HepG2 (cell line): ENCODE measurements around the gene FAF1. TPM values are rescaled to one million over a fixed set of nuclear protein-coding genes. Genes with fewer than 3 reads are reported as not detected.

Experiments used
- ATAC-seq: fragments of 200-7000 bp; cut with Tn5 transposase; 3 replicates; pipeline ENCODE4 v1.9.1; 2020; ENCODE audit warnings: mild to moderate bottlenecking, moderate library complexity
- BruUV-seq: library from RNA; stranded (reverse); fragments of 400-500 nt; replicated peaks from 2 replicates; lab custom pipeline; 2021; lab: Mats Ljungman, UMichigan
- CTCF ChIA-PET: fragments of 300-600 bp; formaldehyde crosslinking; extraction: SDS; loops from one replicate; lab custom pipeline; 2021; ENCODE audit warnings: low total read pairs, inconsistent platforms, low intra/inter-chr PET ratio; lab: Yijun Ruan, JAX
- POLR2A ChIA-PET: fragments of 350-600 bp; sonication (Branson Sonifier 250); formaldehyde crosslinking; loops from one replicate; lab custom pipeline; 2020; ENCODE audit warnings: antibody characterized with exemption, inconsistent platforms; lab: Yijun Ruan, JAX
- DNase-seq: peaks from one replicate; pipeline ENCODE4 v3.0.0-alpha.2; 2015; ENCODE audit warnings: low spot score
- FAIRE-seq: peaks from 3 replicates; lab custom pipeline; 2011; peaks lifted over from hg19 to GRCh38; lab: Jason Lieb, UNC
- H2AFZ ChIP-seq: one replicate; pipeline ENCODE4 v1.6.1; 2011; ENCODE audit warnings: low read length, inconsistent platforms
- H3K27ac ChIP-seq: fragments of 300-600 bp; 3 replicates; pipeline ENCODE4 v1.8.0; 2011; ENCODE audit warnings: mixed run types, mild to moderate bottlenecking, mixed read lengths, low read length, inconsistent platforms; ENCODE audit not compliant: insufficient read depth; ENCODE audit errors: extremely low read length
- H3K27me3 ChIP-seq, 2 experiments: fragments of 200-600 bp in 1 of 2; 2 replicates in 1 of 2; 3 replicates in 1 of 2; pipeline versions ENCODE4 v1.6.0 to v1.8.0; 2011; ENCODE audit warnings: low read length in 2 of 2, mild to moderate bottlenecking in 2 of 2, moderate library complexity in 2 of 2, inconsistent platforms in 1 of 2; ENCODE audit not compliant: insufficient read depth in 2 of 2, control insufficient read depth in 1 of 2
- H3K36me3 ChIP-seq, 2 experiments: fragments of 200-600 bp in 1 of 2; replicated peaks in 1 of 2; 2 replicates in 1 of 2; 3 replicates in 1 of 2; pipeline versions ENCODE4 v1.5.1 to v1.8.0; 2011; ENCODE audit warnings: low read length in 2 of 2, inconsistent platforms in 1 of 2; ENCODE audit not compliant: insufficient read depth in 2 of 2, control insufficient read depth in 1 of 2
- H3K4me1 ChIP-seq: 2 replicates; pipeline ENCODE4 v1.5.1; 2012; ENCODE audit warnings: low read length, inconsistent platforms; ENCODE audit not compliant: insufficient read depth
- H3K4me2 ChIP-seq: 2 replicates; pipeline ENCODE4 v1.6.0; 2011; ENCODE audit warnings: low read depth, low read length, inconsistent platforms
- H3K4me3 ChIP-seq, 3 experiments: fragments of 200-600 bp in 1 of 3; sonication (generic), shearing (Covaris generic) in 1 of 3; replicated peaks in 1 of 3; 2 replicates each; pipeline ENCODE4 v1.5.1; 2011 to 2016; ENCODE audit warnings: low read length in 3 of 3, inconsistent platforms in 2 of 3, low read depth in 2 of 3, mild to moderate bottlenecking in 2 of 3, control low read depth in 1 of 3, mixed read lengths in 1 of 3; ENCODE audit not compliant: insufficient read depth in 1 of 3
- H3K79me2 ChIP-seq: one replicate; pipeline ENCODE4 v1.6.1; 2011; ENCODE audit warnings: low read length, inconsistent platforms; ENCODE audit not compliant: insufficient read depth
- H3K9ac ChIP-seq: 2 replicates; pipeline ENCODE4 v1.6.0; 2011; ENCODE audit warnings: mild to moderate bottlenecking, low read depth, low read length, inconsistent platforms; ENCODE audit not compliant: insufficient read depth
- H3K9me3 ChIP-seq: 2 replicates; pipeline ENCODE4 v1.5.1; 2012; ENCODE audit warnings: mild to moderate bottlenecking, low read length
- H4K20me1 ChIP-seq: 2 replicates; pipeline ENCODE4 v1.6.0; 2011; ENCODE audit warnings: inconsistent platforms, mild to moderate bottlenecking, low read length, moderate library complexity; ENCODE audit not compliant: insufficient read depth
- BORCS8-MEF2B ChIP-seq: sonication (generic); formaldehyde crosslinking; IDR thresholded peaks from 2 replicates; pipeline ENCODE4 v1.8.0; 2022; ENCODE audit warnings: mild to moderate bottlenecking, missing genetic modification reagents
- DR1 ChIP-seq: sonication (generic); formaldehyde crosslinking; IDR thresholded peaks from 2 replicates; pipeline ENCODE4 v1.8.0; 2021; ENCODE audit warnings: mild to moderate bottlenecking, missing genetic modification reagents, inconsistent platforms
- GFI1 ChIP-seq: sonication (generic); formaldehyde crosslinking; IDR thresholded peaks from 2 replicates; pipeline ENCODE4 v1.5.0; 2020; ENCODE audit warnings: missing genetic modification reagents, mild to moderate bottlenecking, borderline replicate concordance
- HDAC2 ChIP-seq: sonication (generic); formaldehyde crosslinking; IDR thresholded peaks from 2 replicates; pipeline ENCODE4 v1.4.0; 2020; ENCODE audit warnings: missing genetic modification reagents
- MAFF ChIP-seq: IDR thresholded peaks from 2 replicates; pipeline ENCODE4 v1.6.1; 2011; ENCODE audit warnings: low read depth, low read length, improper control_type of control experiment
- MAFK ChIP-seq, 2 experiments: IDR thresholded peaks in 1 of 2; conservative IDR thresholded peaks in 1 of 2; 2 replicates each; pipeline ENCODE4 v1.6.1; 2011; ENCODE audit warnings: improper control_type of control experiment in 2 of 2, low read length in 2 of 2
- MTF1 ChIP-seq: sonication (generic); formaldehyde crosslinking; IDR thresholded peaks from 2 replicates; pipeline ENCODE4 v1.5.0; 2020; ENCODE audit warnings: missing genetic modification reagents
- NCOA1 ChIP-seq: sonication (generic); formaldehyde crosslinking; IDR thresholded peaks from 2 replicates; pipeline ENCODE4 v1.9.0; 2021; ENCODE audit warnings: missing genetic modification reagents
- NCOR1 ChIP-seq: fragments of 200-600 bp; sonication (generic); IDR thresholded peaks from 2 replicates; pipeline ENCODE4 v1.7.0; 2017; ENCODE audit warnings: antibody characterized with exemption, low read length, borderline replicate concordance
- PPARG ChIP-seq: conservative IDR thresholded peaks from 2 replicates; pipeline ENCODE4 v1.6.1; 2016; ENCODE audit warnings: missing biosample characterization, missing genetic modification reagents
- SMC3 ChIP-seq: IDR thresholded peaks from 2 replicates; pipeline ENCODE4 v1.6.1; 2011; ENCODE audit warnings: low read length, improper control_type of control experiment
- SOX13 ChIP-seq, 3 experiments: fragments of 450-650 bp in 1 of 3; sonication (generic) in 1 of 3; formaldehyde crosslinking in 1 of 3; IDR thresholded peaks in 2 of 3; conservative IDR thresholded peaks in 1 of 3; 2 replicates each; pipeline versions ENCODE4 v1.5.0 to v1.6.1; 2016 to 2020; ENCODE audit warnings: antibody characterized with exemption in 1 of 3, mild to moderate bottlenecking in 1 of 3, missing compliant biosample characterization in 1 of 3, missing genetic modification reagents in 1 of 3, moderate library complexity in 1 of 3
- STAG1 ChIP-seq: sonication (generic); formaldehyde crosslinking; IDR thresholded peaks from 2 replicates; pipeline ENCODE4 v1.4.0; 2020; ENCODE audit warnings: missing genetic modification reagents
- TCF7 ChIP-seq: sonication (generic); IDR thresholded peaks from 2 replicates; pipeline ENCODE4 v1.6.1; 2016; ENCODE audit warnings: antibody characterized with exemption, low read depth
- TGIF2 ChIP-seq: IDR thresholded peaks from 2 replicates; pipeline ENCODE4 v1.6.1; 2016; ENCODE audit warnings: control low read depth, missing compliant biosample characterization
- ZNF546 ChIP-seq: sonication (generic); formaldehyde crosslinking; conservative IDR thresholded peaks from 2 replicates; pipeline ENCODE4 v1.8.1; 2023; ENCODE audit warnings: mild to moderate bottlenecking, missing genetic modification reagents
- ZNF567 ChIP-seq: sonication (generic); formaldehyde crosslinking; IDR thresholded peaks from 2 replicates; pipeline ENCODE4 v1.8.1; 2023; ENCODE audit warnings: mild to moderate bottlenecking, missing genetic modification reagents, borderline replicate concordance
- ZNF891 ChIP-seq: sonication (generic); formaldehyde crosslinking; IDR thresholded peaks from 2 replicates; pipeline ENCODE4 v1.5.0; 2020; ENCODE audit warnings: mild to moderate bottlenecking, missing genetic modification reagents
- WGBS: methylation state at CpG from one replicate; pipeline ENCODE4 v1.1.6; 2017; ENCODE audit warnings: low lambda C conversion rate; 5-methylcytosine and 5-hydroxymethylcytosine counted together
- in situ Hi-C: cut with HindIII; loops from 2 replicates; pipeline ENCODE4 v1.10.0; 2017; ENCODE audit warnings: low pct_unique_long_range_greater_than_20kb; ENCODE audit not compliant: extremely low pct_ligation_motif_present
- intact Hi-C: fragments of 100-400 bp; cut with micrococcal nuclease; formaldehyde crosslinking; loops from one replicate; pipeline ENCODE4 v1.10.0; 2022; ENCODE audit not compliant: unreplicated experiment
- polyA plus RNA-seq, 8 experiments: library from polyadenylated mRNA; depleted of rRNA in 3 of 8; stranded (reverse) in 7 of 8; unstranded in 1 of 8; fragments of >200 nt; fragmentation: Illumina TruSeq in 4 of 8; extraction: Trizol in 4 of 8; gene quantifications; 2 replicates each; pipeline versions ENCODE4 v1.2.1 to v1.2.3, GENCODE V29; 2011 to 2016; ENCODE audit warnings: low read depth in 4 of 8, missing spikeins in 1 of 8, mixed read lengths in 1 of 8; ENCODE audit not compliant: insufficient read depth in 1 of 8
- total RNA-seq, 5 experiments: library from RNA; depleted of rRNA; stranded (reverse); fragments of >200 nt; fragmentation: Illumina TruSeq; extraction: Trizol; gene quantifications; 2 replicates each; pipeline ENCODE4 v1.2.3, GENCODE V29; 2016; ENCODE audit warnings: low read depth in 1 of 5
- TF ChIP-seq, protein P1 (sequence below): sonication (generic); formaldehyde crosslinking; IDR thresholded peaks from 2 replicates; pipeline ENCODE4 v1.4.0; 2020; ENCODE audit warnings: missing genetic modification reagents, borderline replicate concordance
- TF ChIP-seq, protein P2 (sequence below): sonication (generic); formaldehyde crosslinking; conservative IDR thresholded peaks from 2 replicates; pipeline ENCODE4 v1.8.1; 2023; ENCODE audit warnings: missing genetic modification reagents
- TF ChIP-seq, protein P3 (sequence below): sonication (generic); formaldehyde crosslinking; IDR thresholded peaks from 2 replicates; pipeline ENCODE4 v1.4.0; 2020; ENCODE audit warnings: missing genetic modification reagents

FAF1 gene
- total and polyA plus RNA-seq, 2 of the 13 experiments (the other 11 are each of a cell fraction or from before 2014, with no cell fraction given): 19.4 to 63.3 TPM

DNA sequence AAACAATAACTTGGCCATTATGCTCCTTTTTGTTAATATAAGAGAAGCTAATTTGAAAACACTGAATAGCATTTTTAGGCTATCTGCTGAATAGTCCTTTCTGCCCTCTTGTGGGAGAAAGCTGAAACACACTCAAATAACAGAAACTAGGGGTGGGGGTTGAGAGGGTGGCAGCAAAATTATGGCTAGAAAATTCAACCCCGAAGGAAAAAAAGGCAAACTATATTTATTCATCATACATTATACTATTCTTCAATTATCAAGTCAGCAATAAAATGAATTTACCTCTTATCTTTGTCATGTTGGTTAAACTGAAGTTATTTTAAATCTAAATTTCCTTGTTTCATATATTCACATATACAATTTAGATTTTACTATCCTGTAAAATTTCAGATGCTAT is 255.9 kb downstream of the FAF1 start:
- intact Hi-C loops: loop anchor here (1.0 kb wide), 2 partner anchors 84 to 336 kb away; no protein-coding TSS in a partner anchor
- ATAC-seq (peak; percentile 62; the same call in 2 of the 3 replicates), DNase-seq (peak; percentile 38), FAIRE-seq (no peak)
- BruUV-seq: no TSS peak
- Histone ChIP-seq H3K79me2 (no peaks in the 10 kb centered on the region), H3K4me3 (no peak overlapping the region), H3K9me3 (no peaks in the 10 kb centered on the region), H3K4me1 (no peaks in the 10 kb centered on the region), H3K36me3 (no peaks in the 10 kb centered on the region; a peak in 1 of 5 replicates), H3K4me2 (no peak overlapping the region), H3K27ac (no peak overlapping the region), H2AFZ (no peak overlapping the region), H3K27me3 (no peaks in the 10 kb centered on the region), H4K20me1 (no peaks in the 10 kb centered on the region), H3K9ac (no peak overlapping the region)
- WGBS: 17% methylated on average over 1 of the region's 1 CpG
- in situ Hi-C loops: loop anchor here (25.0 kb wide), 2 partner anchors 92 to 342 kb away; no protein-coding TSS in a partner anchor
- CTCF ChIA-PET: interaction anchor here (1.9 to 2.4 kb wide), 2 partner anchors 83 to 335 kb away, joined by 9 to 28 read pairs; no protein-coding TSS in a partner anchor
- POLR2A ChIA-PET: no interaction called here
- TF ChIP-seq, protein P1, sequence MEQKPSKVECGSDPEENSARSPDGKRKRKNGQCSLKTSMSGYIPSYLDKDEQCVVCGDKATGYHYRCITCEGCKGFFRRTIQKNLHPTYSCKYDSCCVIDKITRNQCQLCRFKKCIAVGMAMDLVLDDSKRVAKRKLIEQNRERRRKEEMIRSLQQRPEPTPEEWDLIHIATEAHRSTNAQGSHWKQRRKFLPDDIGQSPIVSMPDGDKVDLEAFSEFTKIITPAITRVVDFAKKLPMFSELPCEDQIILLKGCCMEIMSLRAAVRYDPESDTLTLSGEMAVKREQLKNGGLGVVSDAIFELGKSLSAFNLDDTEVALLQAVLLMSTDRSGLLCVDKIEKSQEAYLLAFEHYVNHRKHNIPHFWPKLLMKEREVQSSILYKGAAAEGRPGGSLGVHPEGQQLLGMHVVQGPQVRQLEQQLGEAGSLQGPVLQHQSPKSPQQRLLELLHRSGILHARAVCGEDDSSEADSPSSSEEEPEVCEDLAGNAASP (CRISPR knock-in tag): no peak
- TF ChIP-seq TCF7 (no peak), ZNF546 (no peak), GFI1 (CRISPR knock-in tag) (no peak), MTF1 (no peak), NCOR1 (no peak), SOX13 (IDR thresholded peaks at IDR 0.05) (no peak), SOX13 (CRISPR knock-in tag; conservative IDR thresholded peaks at IDR 0.05 in 1 of 2, IDR thresholded peaks at IDR 0.05 in 1 of 2) (no peak), ZNF567 (CRISPR knock-in tag) (no peak), STAG1 (CRISPR knock-in tag) (peak; percentile 51), ZNF891 (CRISPR knock-in tag) (no peak), MAFF (peak; percentile 1; the same call in 1 of the 2 replicates), HDAC2 (no peak), MAFK (conservative IDR thresholded peaks at IDR 0.05 in 1 of 2, IDR thresholded peaks at IDR 0.05 in 1 of 2; ENCODE audit: low read length in 2 of 2) (peak in 1 of 2 experiments; percentile 10; a peak in 1 of 4 replicates), NCOA1 (no peak), TGIF2 (CRISPR knock-in tag) (no peak), PPARG (CRISPR knock-in tag) (no peak), DR1 (CRISPR knock-in tag) (no peak), SMC3 (peak; percentile 66), BORCS8-MEF2B (CRISPR knock-in tag) (no peak)
- TF ChIP-seq, protein P2, sequence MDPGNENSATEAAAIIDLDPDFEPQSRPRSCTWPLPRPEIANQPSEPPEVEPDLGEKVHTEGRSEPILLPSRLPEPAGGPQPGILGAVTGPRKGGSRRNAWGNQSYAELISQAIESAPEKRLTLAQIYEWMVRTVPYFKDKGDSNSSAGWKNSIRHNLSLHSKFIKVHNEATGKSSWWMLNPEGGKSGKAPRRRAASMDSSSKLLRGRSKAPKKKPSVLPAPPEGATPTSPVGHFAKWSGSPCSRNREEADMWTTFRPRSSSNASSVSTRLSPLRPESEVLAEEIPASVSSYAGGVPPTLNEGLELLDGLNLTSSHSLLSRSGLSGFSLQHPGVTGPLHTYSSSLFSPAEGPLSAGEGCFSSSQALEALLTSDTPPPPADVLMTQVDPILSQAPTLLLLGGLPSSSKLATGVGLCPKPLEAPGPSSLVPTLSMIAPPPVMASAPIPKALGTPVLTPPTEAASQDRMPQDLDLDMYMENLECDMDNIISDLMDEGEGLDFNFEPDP (CRISPR knock-in tag): no peak
- TF ChIP-seq, protein P3, sequence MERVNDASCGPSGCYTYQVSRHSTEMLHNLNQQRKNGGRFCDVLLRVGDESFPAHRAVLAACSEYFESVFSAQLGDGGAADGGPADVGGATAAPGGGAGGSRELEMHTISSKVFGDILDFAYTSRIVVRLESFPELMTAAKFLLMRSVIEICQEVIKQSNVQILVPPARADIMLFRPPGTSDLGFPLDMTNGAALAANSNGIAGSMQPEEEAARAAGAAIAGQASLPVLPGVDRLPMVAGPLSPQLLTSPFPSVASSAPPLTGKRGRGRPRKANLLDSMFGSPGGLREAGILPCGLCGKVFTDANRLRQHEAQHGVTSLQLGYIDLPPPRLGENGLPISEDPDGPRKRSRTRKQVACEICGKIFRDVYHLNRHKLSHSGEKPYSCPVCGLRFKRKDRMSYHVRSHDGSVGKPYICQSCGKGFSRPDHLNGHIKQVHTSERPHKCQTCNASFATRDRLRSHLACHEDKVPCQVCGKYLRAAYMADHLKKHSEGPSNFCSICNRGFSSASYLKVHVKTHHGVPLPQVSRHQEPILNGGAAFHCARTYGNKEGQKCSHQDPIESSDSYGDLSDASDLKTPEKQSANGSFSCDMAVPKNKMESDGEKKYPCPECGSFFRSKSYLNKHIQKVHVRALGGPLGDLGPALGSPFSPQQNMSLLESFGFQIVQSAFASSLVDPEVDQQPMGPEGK: 0 out of 2 replicates have a peak, but pooled peaks have one; percentile 39
